HG02840 (cell line): Measurements from ENCODE around the gene TENM4.
A peak's percentile ranks its signal among the peaks of the same experiment; 100 is the strongest.

Experiments
- ATAC-seq: cut with Tn5 transposase; IDR thresholded peaks from one replicate; pipeline ENCODE4 v1.9.1; 2021; ENCODE audit warnings: mild to moderate bottlenecking, moderate library complexity, moderate number of reproducible peaks; ENCODE audit not compliant: unreplicated experiment, low FRiP score

Gene TENM4

DNA sequence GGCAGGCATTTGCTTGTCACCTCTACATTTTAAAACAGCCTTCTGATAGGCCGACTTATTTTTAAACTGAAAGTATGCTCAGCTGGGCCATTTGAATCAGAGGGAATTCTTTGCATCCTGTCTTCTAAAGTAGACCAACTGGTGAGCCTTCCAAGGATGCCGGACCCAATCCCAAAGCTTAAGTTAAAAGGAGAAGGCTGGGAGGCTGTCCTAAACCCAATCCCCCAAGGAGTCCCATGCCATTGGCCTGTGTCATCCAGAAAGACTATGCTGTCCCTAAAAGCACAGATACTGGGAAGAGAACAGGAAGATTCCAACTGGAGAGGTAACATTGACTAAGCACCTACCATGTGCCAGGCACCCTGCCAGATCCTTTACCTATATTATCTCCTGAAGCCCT lies 18.0 kb downstream of the TENM4 start:
- no peak for ATAC-seq

GRCh38 chr11:79421820-79422219 lies 19.0 kb downstream of the TENM4 start:
- ATAC-seq = no peak

GRCh38 chr11:79419120-79419519 lies 21.7 kb downstream of the TENM4 start:
- no peak for ATAC-seq

- ATAC-seq = no peak
Observed at GRCh38 chr11:79418241-79418640, 22.6 kb downstream of the TENM4 start.

GRCh38 chr11:79417069-79417920 lies 23.5 kb downstream of the TENM4 start:
- no peak for ATAC-seq

- no peak for ATAC-seq
Observed at GRCh38 chr11:79415912-79416311, 24.9 kb downstream of the TENM4 start.

DNA sequence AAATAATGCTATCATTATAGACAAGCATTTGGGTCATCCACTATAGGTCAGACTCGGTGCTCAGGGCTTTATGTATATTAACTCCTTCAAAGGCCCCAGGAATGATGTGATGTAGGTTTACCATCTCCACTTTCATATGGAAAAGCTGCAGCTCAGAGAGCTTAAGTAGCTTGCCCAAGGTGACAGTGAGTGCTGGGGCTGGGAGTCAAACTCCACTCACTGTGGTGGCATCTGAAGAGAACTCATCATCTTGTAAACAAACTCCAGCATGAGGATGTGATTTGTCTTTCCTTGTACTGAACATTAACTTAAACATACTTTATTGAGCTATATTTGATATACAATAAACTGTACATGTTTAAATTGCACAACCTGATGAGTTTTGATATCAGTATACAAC lies 25.4 kb downstream of the TENM4 start:
- no peak for ATAC-seq

GRCh38 chr11:79414644-79415317 lies 26.0 kb downstream of the TENM4 start:
- no peak for ATAC-seq

- no peak for ATAC-seq
Observed at GRCh38 chr11:79414041-79414440, 26.8 kb downstream of the TENM4 start.

GRCh38 chr11:79413268-79413667 lies 27.6 kb downstream of the TENM4 start:
- no peak for ATAC-seq

DNA sequence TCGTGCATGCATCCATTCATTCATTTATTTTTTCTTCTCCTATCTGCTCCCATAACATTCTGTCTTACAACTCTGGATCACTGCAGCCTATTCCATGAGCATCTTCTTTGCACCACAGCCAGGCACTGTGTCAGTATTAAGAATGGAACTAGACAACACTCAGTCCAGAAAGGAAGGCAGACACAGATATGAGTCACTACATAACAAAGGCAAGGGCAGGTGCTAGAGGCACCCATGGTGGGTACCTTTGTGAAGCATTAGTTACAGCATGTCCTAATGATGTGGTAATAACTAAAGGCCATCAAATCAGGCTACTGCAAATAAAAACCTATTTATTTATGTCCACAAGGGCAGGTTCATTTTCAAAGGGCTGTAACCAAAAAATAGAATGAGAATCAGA lies 28.1 kb downstream of the TENM4 start:
- ATAC-seq = no peak

- ATAC-seq = no peak
Observed at GRCh38 chr11:79409330-79409729, 31.5 kb downstream of the TENM4 start.

- peak; percentile 83 for ATAC-seq
Observed at GRCh38 chr11:79406376-79406775, 34.5 kb downstream of the TENM4 start.

DNA sequence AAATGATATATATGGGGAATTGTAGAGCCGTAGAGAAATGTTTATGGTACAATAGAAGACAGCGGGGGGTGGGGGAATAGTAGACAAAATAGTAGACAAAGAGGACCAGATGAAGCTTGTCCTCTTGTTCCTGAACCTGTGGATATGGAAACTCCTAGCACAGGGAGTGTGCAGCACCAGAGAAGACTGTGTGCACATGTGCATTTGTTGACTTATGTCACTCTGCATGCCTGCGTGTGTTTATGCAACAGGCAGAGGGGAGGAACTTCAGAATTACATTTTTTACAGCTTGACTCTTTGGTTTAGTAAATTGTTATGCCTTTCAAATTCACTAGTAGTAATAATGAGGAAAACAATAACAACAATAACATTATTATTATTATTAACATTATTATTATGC lies 36.0 kb downstream of the TENM4 start:
- ATAC-seq = no peak

- ATAC-seq = no peak
Observed at GRCh38 chr11:79404325-79404724, 36.5 kb downstream of the TENM4 start.

DNA sequence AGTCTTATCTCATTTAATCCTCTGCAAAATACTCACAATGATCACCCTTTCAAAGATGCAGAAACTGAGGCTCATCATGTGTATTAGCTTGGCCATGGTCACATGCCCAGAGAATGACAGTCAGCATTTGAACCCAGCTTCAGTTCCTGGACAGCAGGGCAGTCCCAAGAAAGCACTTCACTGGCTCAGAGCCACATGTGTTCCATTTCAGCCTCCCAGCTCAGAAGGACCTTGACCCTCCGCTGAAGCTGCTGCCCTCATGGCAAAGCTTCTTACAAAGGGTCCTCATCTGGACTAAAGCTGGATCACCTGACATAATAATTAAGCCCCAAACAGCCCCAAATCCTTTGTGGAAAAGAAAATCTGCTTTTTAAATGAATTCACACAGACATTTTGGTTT lies 37.0 kb downstream of the TENM4 start:
- ATAC-seq = no peak

DNA sequence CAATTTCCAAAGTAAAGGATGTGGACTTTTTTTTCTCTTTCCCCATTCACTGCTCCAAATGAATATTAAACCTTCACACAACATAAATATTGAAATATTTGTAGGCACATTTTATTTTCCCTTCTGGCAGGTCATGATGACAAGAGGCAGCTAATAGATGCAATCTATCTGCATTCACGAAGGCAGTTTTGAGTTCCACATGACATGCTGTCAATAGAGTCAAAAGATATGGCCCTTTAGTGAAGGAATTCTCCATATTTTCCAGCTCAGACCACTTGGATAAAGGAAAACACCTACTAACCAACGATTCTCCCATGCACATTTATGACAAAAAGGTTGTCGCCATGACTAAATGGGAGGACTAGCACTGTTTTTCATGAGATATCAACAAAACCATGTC lies 37.9 kb downstream of the TENM4 start:
- no peak for ATAC-seq

GRCh38 chr11:79400717-79401330 lies 40.0 kb downstream of the TENM4 start:
- no peak for ATAC-seq

- no peak for ATAC-seq
Observed at GRCh38 chr11:79400206-79400605, 40.6 kb downstream of the TENM4 start.

- ATAC-seq = no peak
Observed at GRCh38 chr11:79397252-79397651, 43.6 kb downstream of the TENM4 start.

DNA sequence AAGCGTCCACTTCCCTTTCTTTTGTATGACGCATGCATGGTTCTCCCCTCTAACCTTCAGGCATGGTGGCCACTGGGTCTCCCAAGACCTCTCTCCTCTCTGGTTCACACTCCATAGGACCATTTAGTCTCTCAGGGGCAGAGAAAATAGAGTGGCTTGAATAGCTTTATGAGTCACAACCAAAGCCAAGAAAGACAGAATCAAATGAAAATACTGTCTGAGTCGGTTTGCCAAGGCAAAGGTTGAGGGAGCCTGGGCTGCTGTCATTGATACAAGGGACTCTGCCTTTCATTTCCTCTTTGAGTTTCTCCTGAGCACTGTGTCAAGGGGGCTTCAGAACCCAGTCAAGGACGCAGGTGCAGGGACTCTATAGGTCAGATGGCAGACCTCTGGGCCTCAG lies 44.2 kb downstream of the TENM4 start:
- no peak for ATAC-seq

DNA sequence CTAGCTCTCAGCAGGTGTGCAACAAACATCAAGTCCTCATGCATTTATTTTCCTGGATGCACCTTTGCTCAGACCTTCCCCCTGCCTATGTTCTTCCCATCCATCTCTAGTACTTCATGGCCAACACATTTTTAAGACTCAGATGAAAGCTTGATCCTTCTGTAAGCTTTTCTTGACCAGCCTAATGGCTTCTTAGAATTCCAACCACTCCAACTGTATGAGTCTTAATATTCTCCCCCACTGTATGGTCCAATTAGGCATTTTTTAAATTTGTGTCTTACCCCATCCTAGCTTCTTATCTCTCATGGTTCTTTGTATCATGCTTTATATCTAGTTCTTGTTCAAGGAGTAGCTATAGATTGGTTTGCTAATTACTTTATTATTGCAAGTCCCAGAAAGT lies 44.8 kb downstream of the TENM4 start:
- no peak for ATAC-seq
